HepG2 (cell line): Measurements from ENCODE around the gene SULT2A1. TPM values are rescaled to one million over a fixed set of nuclear protein-coding genes. Genes with fewer than 3 reads are reported as not detected.
A peak's percentile ranks its signal among the peaks of the same experiment; 100 is the strongest.

Experiments
- ARHGAP35 ChIP-seq: sonication (generic); formaldehyde crosslinking; IDR thresholded peaks from 2 replicates; pipeline ENCODE4 v1.9.0; 2022; ENCODE audit warnings: mild to moderate bottlenecking, inconsistent platforms, moderate library complexity, missing genetic modification reagents, borderline replicate concordance
- EP300 ChIP-seq, 3 experiments: sonication (generic) in 1 of 3; formaldehyde crosslinking in 1 of 3; IDR thresholded peaks; 2 replicates each; pipeline versions ENCODE4 v1.5.1 to v1.6.1; 2011 to 2020; ENCODE audit warnings: low read depth in 2 of 3, low read length in 2 of 3, borderline replicate concordance in 1 of 3, improper control_type of control experiment in 1 of 3, mild to moderate bottlenecking in 1 of 3, missing genetic modification reagents in 1 of 3, moderate library complexity in 1 of 3
- GFI1 ChIP-seq: sonication (generic); formaldehyde crosslinking; IDR thresholded peaks from 2 replicates; pipeline ENCODE4 v1.5.0; 2020; ENCODE audit warnings: missing genetic modification reagents, mild to moderate bottlenecking, borderline replicate concordance
- HNF4A ChIP-seq: sonication (generic); formaldehyde crosslinking; IDR thresholded peaks from 2 replicates; pipeline ENCODE4 v1.4.0; 2020; ENCODE audit warnings: missing genetic modification reagents
- IKZF4 ChIP-seq: sonication (generic); formaldehyde crosslinking; IDR thresholded peaks from 2 replicates; pipeline ENCODE4 v1.5.1; 2020; ENCODE audit warnings: borderline replicate concordance, mild to moderate bottlenecking, low read depth, missing genetic modification reagents; ENCODE audit errors: not compliant biosample characterization
- KLF13 ChIP-seq: sonication (generic); formaldehyde crosslinking; IDR thresholded peaks from 2 replicates; pipeline ENCODE4 v1.4.0; 2020; ENCODE audit warnings: mild to moderate bottlenecking, missing genetic modification reagents
- NR2F6 ChIP-seq, 2 experiments: IDR thresholded peaks; 2 replicates each; pipeline ENCODE4 v1.6.1; 2016; ENCODE audit warnings: antibody characterized with exemption in 1 of 2, mild to moderate bottlenecking in 1 of 2
- RBM39 ChIP-seq: fragments of 200-400 bp; formaldehyde crosslinking; IDR thresholded peaks from one replicate; pipeline ENCODE4 v1.6.1; 2018; ENCODE audit warnings: antibody characterized with exemption, mild to moderate bottlenecking, low read depth, low read length; ENCODE audit not compliant: poor library complexity, severe bottlenecking
- SETDB1 ChIP-seq: sonication (generic); formaldehyde crosslinking; IDR thresholded peaks from 2 replicates; pipeline ENCODE4 v1.5.1; 2020; ENCODE audit warnings: missing genetic modification reagents, mild to moderate bottlenecking, borderline replicate concordance
- THRA ChIP-seq: sonication (generic); formaldehyde crosslinking; IDR thresholded peaks from 2 replicates; pipeline ENCODE4 v1.4.0; 2020; ENCODE audit warnings: missing genetic modification reagents, borderline replicate concordance
- ZNF17 ChIP-seq: sonication (generic); formaldehyde crosslinking; IDR thresholded peaks from 2 replicates; pipeline ENCODE4 v1.5.0; 2020; ENCODE audit warnings: mild to moderate bottlenecking, missing genetic modification reagents
- ZNF24 ChIP-seq: fragments of 450-650 bp; IDR thresholded peaks from 2 replicates; pipeline ENCODE4 v1.6.1; 2017; ENCODE audit warnings: antibody characterized with exemption, mild to moderate bottlenecking
- ZNF30 ChIP-seq: sonication (generic); formaldehyde crosslinking; IDR thresholded peaks from 2 replicates; pipeline ENCODE4 v1.5.0; 2020; ENCODE audit warnings: mild to moderate bottlenecking, missing genetic modification reagents
- ZNF337 ChIP-seq: sonication (generic); formaldehyde crosslinking; IDR thresholded peaks from 2 replicates; pipeline ENCODE4 v1.5.1; 2020; ENCODE audit warnings: missing genetic modification reagents, low read depth, mild to moderate bottlenecking, borderline replicate concordance
- ZNF33B ChIP-seq: sonication (generic); formaldehyde crosslinking; IDR thresholded peaks from 2 replicates; pipeline ENCODE4 v1.5.1; 2020; ENCODE audit warnings: mild to moderate bottlenecking, missing genetic modification reagents
- ZNF557 ChIP-seq: sonication (generic); formaldehyde crosslinking; IDR thresholded peaks from 2 replicates; pipeline ENCODE4 v1.4.0; 2020; ENCODE audit warnings: missing genetic modification reagents
- ZNF749 ChIP-seq: sonication (generic); formaldehyde crosslinking; IDR thresholded peaks from 2 replicates; pipeline ENCODE4 v1.8.0; 2022; ENCODE audit warnings: mild to moderate bottlenecking, missing genetic modification reagents, moderate library complexity, borderline replicate concordance
- polyA plus RNA-seq, 8 experiments: library from polyadenylated mRNA; depleted of rRNA in 3 of 8; stranded (reverse) in 7 of 8; unstranded in 1 of 8; fragments of >200 nt; fragmentation: Illumina TruSeq in 4 of 8; extraction: Trizol in 4 of 8; gene quantifications; 2 replicates each; pipeline versions ENCODE4 v1.2.1 to v1.2.3, GENCODE V29; 2011 to 2016; ENCODE audit warnings: low read depth in 4 of 8, missing spikeins in 1 of 8, mixed read lengths in 1 of 8; ENCODE audit not compliant: insufficient read depth in 1 of 8
- total RNA-seq, 5 experiments: library from RNA; depleted of rRNA; stranded (reverse); fragments of >200 nt; fragmentation: Illumina TruSeq; extraction: Trizol; gene quantifications; 2 replicates each; pipeline ENCODE4 v1.2.3, GENCODE V29; 2016; ENCODE audit warnings: low read depth in 1 of 5
- TF ChIP-seq, protein P1 (sequence below): sonication (generic); formaldehyde crosslinking; IDR thresholded peaks from 2 replicates; pipeline ENCODE4 v1.9.0; 2021; ENCODE audit warnings: missing genetic modification reagents, mild to moderate bottlenecking, borderline replicate concordance
- TF ChIP-seq, protein P2 (sequence below): sonication (generic); formaldehyde crosslinking; IDR thresholded peaks from 2 replicates; pipeline ENCODE4 v1.8.0; 2022; ENCODE audit warnings: mild to moderate bottlenecking, missing genetic modification reagents, moderate library complexity
- TF ChIP-seq, protein P3 (sequence below): sonication (generic); formaldehyde crosslinking; IDR thresholded peaks from 2 replicates; pipeline ENCODE4 v1.4.0; 2020; ENCODE audit warnings: missing genetic modification reagents
- TF ChIP-seq, protein P4 (sequence below): sonication (generic); formaldehyde crosslinking; IDR thresholded peaks from 2 replicates; pipeline ENCODE4 v1.8.0; 2022; ENCODE audit warnings: missing genetic modification reagents, mild to moderate bottlenecking, moderate library complexity, borderline replicate concordance

SULT2A1 gene
- total and polyA plus RNA-seq, 2 of the 13 experiments (the other 11 are each of a cell fraction or from before 2014, with no cell fraction given) = 137 to 193 TPM

DNA sequence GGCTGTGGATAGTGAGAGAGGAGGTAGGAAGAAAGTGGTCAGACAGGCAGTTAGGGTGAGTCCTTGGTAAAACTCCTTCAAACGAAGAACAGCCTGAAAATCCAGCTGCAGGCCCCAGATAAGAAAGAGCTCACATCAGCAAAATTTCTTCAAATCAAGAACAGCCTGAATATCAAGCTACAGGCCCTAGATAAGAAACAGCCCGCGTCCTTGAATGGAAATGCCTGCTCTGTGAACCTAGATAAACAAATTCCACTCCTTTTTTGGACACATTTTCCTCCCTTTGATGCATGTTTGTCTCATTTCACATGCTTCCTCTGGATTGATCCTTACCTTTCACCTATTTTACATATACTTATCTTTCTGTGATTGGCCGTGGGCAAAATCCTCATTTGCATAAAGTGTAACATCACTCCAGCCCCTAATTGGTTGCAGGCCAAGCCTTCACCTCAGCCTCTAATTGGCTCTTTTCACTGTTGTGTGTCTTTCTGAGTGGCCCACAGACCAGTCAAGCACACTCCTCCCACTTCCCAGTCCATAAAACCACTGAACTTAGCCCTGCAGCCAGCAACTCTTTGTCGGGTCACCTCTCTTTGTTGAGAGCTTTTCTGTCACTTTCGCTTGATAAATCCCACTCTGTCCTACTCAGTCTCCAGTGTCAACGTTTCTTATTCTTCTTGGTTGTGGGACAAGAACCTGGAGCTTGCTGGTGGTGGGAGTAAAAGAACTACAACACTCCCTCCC is 6.0 kb upstream of the SULT2A1 start (continued):
- TF ChIP-seq ZNF557 (CRISPR knock-in tag) = no peak
- no peak for TF ChIP-seq SETDB1 (CRISPR knock-in tag)
- TF ChIP-seq, protein P1, sequence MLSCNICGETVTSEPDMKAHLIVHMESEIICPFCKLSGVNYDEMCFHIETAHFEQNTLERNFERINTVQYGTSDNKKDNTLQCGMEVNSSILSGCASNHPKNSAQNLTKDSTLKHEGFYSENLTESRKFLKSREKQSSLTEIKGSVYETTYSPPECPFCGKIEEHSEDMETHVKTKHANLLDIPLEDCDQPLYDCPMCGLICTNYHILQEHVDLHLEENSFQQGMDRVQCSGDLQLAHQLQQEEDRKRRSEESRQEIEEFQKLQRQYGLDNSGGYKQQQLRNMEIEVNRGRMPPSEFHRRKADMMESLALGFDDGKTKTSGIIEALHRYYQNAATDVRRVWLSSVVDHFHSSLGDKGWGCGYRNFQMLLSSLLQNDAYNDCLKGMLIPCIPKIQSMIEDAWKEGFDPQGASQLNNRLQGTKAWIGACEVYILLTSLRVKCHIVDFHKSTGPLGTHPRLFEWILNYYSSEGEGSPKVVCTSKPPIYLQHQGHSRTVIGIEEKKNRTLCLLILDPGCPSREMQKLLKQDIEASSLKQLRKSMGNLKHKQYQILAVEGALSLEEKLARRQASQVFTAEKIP = no peak
- peak in 1 of 2 experiments; percentile 79; a peak in 2 of 4 replicates for TF ChIP-seq EP300 (IDR thresholded peaks at IDR 0.05; ENCODE audit: low read depth in 2 of 2, low read length in 2 of 2)
- TF ChIP-seq EP300 (CRISPR knock-in tag; IDR thresholded peaks at IDR 0.05; ENCODE audit: borderline replicate concordance) = peak; percentile 42; the same call in 1 of the 2 replicates
- no peak for TF ChIP-seq KLF13 (CRISPR knock-in tag)
- TF ChIP-seq ZNF30 = no peak
- TF ChIP-seq, protein P2, sequence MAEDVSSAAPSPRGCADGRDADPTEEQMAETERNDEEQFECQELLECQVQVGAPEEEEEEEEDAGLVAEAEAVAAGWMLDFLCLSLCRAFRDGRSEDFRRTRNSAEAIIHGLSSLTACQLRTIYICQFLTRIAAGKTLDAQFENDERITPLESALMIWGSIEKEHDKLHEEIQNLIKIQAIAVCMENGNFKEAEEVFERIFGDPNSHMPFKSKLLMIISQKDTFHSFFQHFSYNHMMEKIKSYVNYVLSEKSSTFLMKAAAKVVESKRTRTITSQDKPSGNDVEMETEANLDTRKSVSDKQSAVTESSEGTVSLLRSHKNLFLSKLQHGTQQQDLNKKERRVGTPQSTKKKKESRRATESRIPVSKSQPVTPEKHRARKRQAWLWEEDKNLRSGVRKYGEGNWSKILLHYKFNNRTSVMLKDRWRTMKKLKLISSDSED (CRISPR knock-in tag) = no peak
- TF ChIP-seq ARHGAP35 (CRISPR knock-in tag) = no peak
- no peak for TF ChIP-seq ZNF749 (CRISPR knock-in tag)
- peak; percentile 4 for TF ChIP-seq IKZF4
- TF ChIP-seq GFI1 (CRISPR knock-in tag) = 0 out of 2 replicates have a peak, but pooled peaks have one; percentile 45
- TF ChIP-seq ZNF17 (CRISPR knock-in tag) = no peak
- TF ChIP-seq RBM39 = no peak
- TF ChIP-seq, protein P3, sequence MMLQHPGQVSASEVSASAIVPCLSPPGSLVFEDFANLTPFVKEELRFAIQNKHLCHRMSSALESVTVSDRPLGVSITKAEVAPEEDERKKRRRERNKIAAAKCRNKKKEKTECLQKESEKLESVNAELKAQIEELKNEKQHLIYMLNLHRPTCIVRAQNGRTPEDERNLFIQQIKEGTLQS (CRISPR knock-in tag) = no peak
- no peak for TF ChIP-seq THRA (CRISPR knock-in tag)
- TF ChIP-seq ZNF24 = 0 out of 2 replicates have a peak, but pooled peaks have one; percentile 9
- TF ChIP-seq, protein P4, sequence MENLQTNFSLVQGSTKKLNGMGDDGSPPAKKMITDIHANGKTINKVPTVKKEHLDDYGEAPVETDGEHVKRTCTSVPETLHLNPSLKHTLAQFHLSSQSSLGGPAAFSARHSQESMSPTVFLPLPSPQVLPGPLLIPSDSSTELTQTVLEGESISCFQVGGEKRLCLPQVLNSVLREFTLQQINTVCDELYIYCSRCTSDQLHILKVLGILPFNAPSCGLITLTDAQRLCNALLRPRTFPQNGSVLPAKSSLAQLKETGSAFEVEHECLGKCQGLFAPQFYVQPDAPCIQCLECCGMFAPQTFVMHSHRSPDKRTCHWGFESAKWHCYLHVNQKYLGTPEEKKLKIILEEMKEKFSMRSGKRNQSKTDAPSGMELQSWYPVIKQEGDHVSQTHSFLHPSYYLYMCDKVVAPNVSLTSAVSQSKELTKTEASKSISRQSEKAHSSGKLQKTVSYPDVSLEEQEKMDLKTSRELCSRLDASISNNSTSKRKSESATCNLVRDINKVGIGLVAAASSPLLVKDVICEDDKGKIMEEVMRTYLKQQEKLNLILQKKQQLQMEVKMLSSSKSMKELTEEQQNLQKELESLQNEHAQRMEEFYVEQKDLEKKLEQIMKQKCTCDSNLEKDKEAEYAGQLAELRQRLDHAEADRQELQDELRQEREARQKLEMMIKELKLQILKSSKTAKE (CRISPR knock-in tag) = no peak
- TF ChIP-seq ZNF337 = no peak
- TF ChIP-seq HNF4A = peak; percentile 59
- peak; percentile 32; the same call in 1 of the 2 replicates for TF ChIP-seq NR2F6 (IDR thresholded peaks at IDR 0.05)
- TF ChIP-seq NR2F6 (CRISPR knock-in tag; IDR thresholded peaks at IDR 0.05) = 0 out of 2 replicates have a peak, but pooled peaks have one; percentile 19
- no peak for TF ChIP-seq ZNF33B (CRISPR knock-in tag)
